Kidney (tissue), 14 donors: ENCODE data around the gene CIAO1. TPM values are rescaled to one million over a fixed set of nuclear protein-coding genes. Genes with fewer than 3 reads are reported as not detected.

ENCODE experiments used
- DNase-seq, 5 donors: peaks; one replicate each; pipeline ENCODE4 v3.0.0-alpha.2; 2013 to 2020
- FAIRE-seq: peaks from 2 replicates; lab custom pipeline; 2012; peaks lifted over from hg19 to GRCh38; lab: Jason Lieb, UNC
- H3K27ac ChIP-seq, 2 donors: one replicate each; pipeline ENCODE4 v1.7.0; 2013; ENCODE audit warnings: low read depth in 2 of 2, low read length in 2 of 2, inconsistent platforms in 1 of 2
- H3K27me3 ChIP-seq: one replicate; pipeline ENCODE4 v1.7.1; 2013; ENCODE audit warnings: low read length, inconsistent platforms; ENCODE audit not compliant: control insufficient read depth, insufficient read depth
- H3K36me3 ChIP-seq, 3 donors: one replicate each; pipeline versions ENCODE4 v1.7.0 to v1.7.1; 2013; ENCODE audit warnings: low read length in 3 of 3, control low read depth in 1 of 3, inconsistent platforms in 1 of 3; ENCODE audit not compliant: insufficient read depth in 3 of 3, control insufficient read depth in 2 of 3
- H3K4me1 ChIP-seq, 3 donors: one replicate each; pipeline versions ENCODE4 v1.7.0 to v1.7.1; 2013; ENCODE audit warnings: low read length in 3 of 3, inconsistent platforms in 1 of 3, low read depth in 1 of 3; ENCODE audit not compliant: control insufficient read depth in 2 of 3, insufficient read depth in 2 of 3
- H3K4me3 ChIP-seq, 3 donors: one replicate each; pipeline versions ENCODE4 v1.7.0 to v1.8.1; 2013; ENCODE audit warnings: low read length in 3 of 3, control low read depth in 1 of 3, inconsistent platforms in 1 of 3
- H3K9ac ChIP-seq, 3 donors: one replicate each; pipeline versions ENCODE4 v1.7.0 to v1.7.1; 2013; ENCODE audit warnings: low read length in 3 of 3, control low read depth in 1 of 3, inconsistent platforms in 1 of 3
- H3K9me3 ChIP-seq, 3 donors: one replicate each; pipeline versions ENCODE4 v1.7.0 to v1.7.1; 2013; ENCODE audit warnings: low read length in 3 of 3, control low read depth in 1 of 3, inconsistent platforms in 1 of 3; ENCODE audit not compliant: control insufficient read depth in 2 of 3, insufficient read depth in 1 of 3
- intact Hi-C: fragments of 100-400 bp; cut with DNase I; formaldehyde crosslinking; loops from one replicate; pipeline ENCODE4 v1.11.1; 2022
- polyA plus RNA-seq: library from polyadenylated mRNA; stranded (reverse); fragments of 350-450 nt; fragmentation: Illumina TruSeq; extraction: RNeasy Lipid Tissue Mini Kit (QIAGEN cat#74804); gene quantifications from one replicate; pipeline ENCODE4 v1.2.3, GENCODE V29; 2014; ENCODE audit warnings: low read depth, low replicate concordance; ENCODE audit not compliant: insufficient read depth
- total RNA-seq: library from RNA; stranded (reverse); fragmentation: NEBNext Ultra II Directional; extraction: Animal tissue kit (Norgen Biotek cat#: 25700); gene quantifications from one replicate; pipeline ENCODE4 v1.2.1, GENCODE V29; 2021
- TF ChIP-seq, protein P1 (sequence below): IDR thresholded peaks from 3 replicates; pipeline ENCODE4 v1.5.1; 2012; ENCODE audit warnings: mild to moderate bottlenecking, moderate library complexity, borderline replicate concordance; ENCODE audit not compliant: insufficient read depth; ENCODE audit errors: extremely low read depth
- donor health status: control.
- donor health status: control.
- donor health status: control.
- donor health status: control.
- donor health status: control.
- donor health status: DM: yes; HTN: yes; CAD: no.
- donor health status: Normal renal cell carcinoma (clear cell type).

The CIAO1 gene
- total and polyA plus RNA-seq, 2 donors from 2014 or later = 48.2 to 63.0 TPM

DNA sequence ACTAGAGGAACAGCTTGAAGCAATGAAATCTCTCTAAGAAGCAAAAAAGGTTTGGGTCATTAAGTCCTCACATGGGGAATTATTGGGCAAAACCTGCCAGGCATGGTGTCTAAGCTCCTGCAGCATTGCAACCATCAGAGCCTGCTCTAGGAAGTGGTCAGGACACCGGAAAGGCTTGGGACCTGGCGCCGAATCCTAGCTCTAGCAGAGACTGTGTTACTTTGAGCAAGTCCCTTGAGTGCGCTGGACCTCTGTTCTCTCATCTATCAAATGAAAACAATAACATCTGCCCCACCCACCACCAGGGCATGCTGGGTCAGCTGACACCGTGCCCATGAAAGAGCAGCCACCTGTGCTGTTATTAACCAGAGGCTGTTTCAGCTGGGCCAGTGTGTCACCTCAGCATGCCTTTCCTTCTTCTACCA is 6.5 kb upstream of the CIAO1 start:
- H3K4me1 ChIP-seq = peaks cover 7 to 57% (median 54%) of the 10 kb centered on the region in 3 donors
- intact Hi-C loops = no loop called here
- FAIRE-seq (no peak), DNase-seq (peak in 3 of 5 donors; percentile 14 to 86 (median 40))
- H3K27ac ChIP-seq = peak overlapping the region; percentile 90 to 93
- no peak overlapping the region for H3K4me3 ChIP-seq
- H3K9me3 ChIP-seq = no peaks in the 10 kb centered on the region
- peaks cover 3 to 17% (median 13%) of the 10 kb centered on the region in 3 donors for H3K36me3 ChIP-seq
- H3K9ac ChIP-seq = peak overlapping the region in 1 of 3 donors; percentile 52
- no peaks in the 10 kb centered on the region for H3K27me3 ChIP-seq
- TF ChIP-seq, protein P1, sequence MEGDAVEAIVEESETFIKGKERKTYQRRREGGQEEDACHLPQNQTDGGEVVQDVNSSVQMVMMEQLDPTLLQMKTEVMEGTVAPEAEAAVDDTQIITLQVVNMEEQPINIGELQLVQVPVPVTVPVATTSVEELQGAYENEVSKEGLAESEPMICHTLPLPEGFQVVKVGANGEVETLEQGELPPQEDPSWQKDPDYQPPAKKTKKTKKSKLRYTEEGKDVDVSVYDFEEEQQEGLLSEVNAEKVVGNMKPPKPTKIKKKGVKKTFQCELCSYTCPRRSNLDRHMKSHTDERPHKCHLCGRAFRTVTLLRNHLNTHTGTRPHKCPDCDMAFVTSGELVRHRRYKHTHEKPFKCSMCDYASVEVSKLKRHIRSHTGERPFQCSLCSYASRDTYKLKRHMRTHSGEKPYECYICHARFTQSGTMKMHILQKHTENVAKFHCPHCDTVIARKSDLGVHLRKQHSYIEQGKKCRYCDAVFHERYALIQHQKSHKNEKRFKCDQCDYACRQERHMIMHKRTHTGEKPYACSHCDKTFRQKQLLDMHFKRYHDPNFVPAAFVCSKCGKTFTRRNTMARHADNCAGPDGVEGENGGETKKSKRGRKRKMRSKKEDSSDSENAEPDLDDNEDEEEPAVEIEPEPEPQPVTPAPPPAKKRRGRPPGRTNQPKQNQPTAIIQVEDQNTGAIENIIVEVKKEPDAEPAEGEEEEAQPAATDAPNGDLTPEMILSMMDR = no peak

DNA sequence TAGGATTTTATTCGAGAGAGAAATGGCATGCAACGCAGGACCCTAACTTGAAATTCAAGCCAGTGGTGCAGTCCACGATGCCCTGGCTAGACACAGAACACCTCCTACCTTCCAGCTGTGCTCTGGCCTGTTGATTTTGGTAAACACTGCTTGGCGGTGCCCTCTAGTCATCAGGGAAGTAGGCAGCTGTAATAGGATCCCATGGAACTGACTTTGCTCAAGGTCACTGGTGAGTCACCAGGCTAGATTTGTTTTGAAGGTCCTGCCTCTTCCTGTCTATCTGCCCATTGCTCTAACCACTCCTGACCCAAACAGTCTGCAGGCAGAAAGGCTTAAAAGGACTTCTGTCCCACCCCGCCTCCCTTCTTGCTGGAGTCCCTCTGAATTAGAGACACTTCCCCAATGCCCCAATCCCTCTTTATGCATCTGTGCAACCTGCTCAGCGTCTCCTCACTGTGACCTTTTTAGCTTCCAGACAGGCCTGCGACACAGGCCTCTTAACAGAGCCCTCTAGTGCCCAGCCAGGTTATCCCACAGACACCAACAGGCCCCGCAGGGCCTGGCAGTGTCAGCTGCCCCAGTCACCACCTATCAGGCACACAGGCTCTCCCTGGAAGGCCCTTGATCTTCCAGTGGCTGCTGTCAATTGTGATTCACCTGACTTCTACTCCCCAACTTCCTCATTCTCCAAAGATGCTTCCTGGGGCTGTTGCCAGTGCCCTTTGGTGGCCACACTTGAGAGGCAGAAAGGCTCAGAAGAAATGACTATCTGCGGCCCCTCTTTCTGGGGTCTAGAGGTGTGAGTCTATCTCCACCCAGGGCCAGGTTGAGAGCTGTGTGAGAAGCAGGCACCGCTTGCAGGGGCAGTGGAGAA is 5.4 kb upstream of the CIAO1 start:
- Histone ChIP-seq H3K4me3 (peak overlapping the region in 2 of 3 donors; percentile 3 to 21), H3K4me1 (peaks cover 8 to 59% (median 57%) of the 10 kb centered on the region in 3 donors), H3K9me3 (no peaks in the 10 kb centered on the region), H3K9ac (peak overlapping the region in 2 of 3 donors; percentile 29 to 70), H3K27me3 (no peaks in the 10 kb centered on the region), H3K27ac (peak overlapping the region; percentile 90 to 93), H3K36me3 (peaks cover 0 to 7% (median 6%) of the 10 kb centered on the region in 3 donors)
- intact Hi-C loops = no loop called here
- TF ChIP-seq, protein P1 = no peak
- FAIRE-seq (no peak), DNase-seq (peak in 4 of 5 donors; percentile 66 to 90 (median 82))

DNA sequence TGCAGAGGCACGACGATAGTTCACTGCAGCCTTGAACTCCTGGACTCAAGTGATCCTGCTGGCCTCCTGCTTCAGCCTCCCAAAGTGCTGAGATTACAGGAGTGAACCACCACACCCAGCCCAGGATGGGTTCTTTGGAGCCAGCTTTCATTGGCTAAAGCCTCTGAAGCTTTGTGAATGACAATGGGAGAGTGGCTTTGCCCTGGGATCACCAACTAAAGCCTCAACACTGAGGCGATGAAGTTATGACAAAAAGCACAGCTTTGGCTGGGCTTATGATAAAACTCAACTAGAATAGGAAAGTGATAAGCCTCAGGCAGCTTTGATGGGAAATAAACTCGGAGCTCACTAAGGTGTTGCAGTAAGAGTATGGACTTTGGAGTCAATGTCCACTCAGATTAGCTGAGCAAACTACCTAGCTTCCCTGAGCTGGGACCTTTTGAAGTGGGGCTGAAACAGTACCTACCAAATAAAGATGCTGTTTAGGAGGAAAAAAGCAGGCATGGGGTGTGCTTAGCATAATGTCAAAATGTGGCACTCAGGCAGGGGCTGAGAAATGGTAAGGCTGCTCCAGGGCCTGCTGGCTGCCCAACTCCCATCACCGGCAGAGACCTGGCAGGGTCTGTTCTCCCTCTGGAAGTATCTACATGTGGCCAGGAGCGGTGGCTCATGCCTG is 4.6 kb upstream of the CIAO1 start:
- FAIRE-seq = no peak
- Histone ChIP-seq H3K9me3 (no peaks in the 10 kb centered on the region), H3K4me1 (peaks cover 8 to 59% (median 58%) of the 10 kb centered on the region in 3 donors), H3K9ac (peak overlapping the region in 2 of 3 donors; percentile 38 to 70), H3K27me3 (no peaks in the 10 kb centered on the region), H3K36me3 (peaks cover 0 to 7% (median 4%) of the 10 kb centered on the region in 3 donors), H3K27ac (peak overlapping the region; percentile 90 to 93), H3K4me3 (no peak overlapping the region)
- intact Hi-C loops = no loop called here
- DNase-seq = peak in 1 of 5 donors; percentile 41
- TF ChIP-seq, protein P1 = no peak
